T follicular helper cell (primary cell): ENCODE data around the gene C1QC.

ENCODE experiments used
- DNase-seq: peaks from one replicate; pipeline ENCODE4 v3.0.0-alpha.2; 2020; ENCODE audit warnings: low read depth
- total RNA-seq, 2 experiments: gene quantifications; one replicate each; lab custom pipeline; 2026; lab: John Stamatoyannopoulos, UW

The C1QC gene
- 0 reads per million in 2 experiments for total RNA-seq

DNA sequence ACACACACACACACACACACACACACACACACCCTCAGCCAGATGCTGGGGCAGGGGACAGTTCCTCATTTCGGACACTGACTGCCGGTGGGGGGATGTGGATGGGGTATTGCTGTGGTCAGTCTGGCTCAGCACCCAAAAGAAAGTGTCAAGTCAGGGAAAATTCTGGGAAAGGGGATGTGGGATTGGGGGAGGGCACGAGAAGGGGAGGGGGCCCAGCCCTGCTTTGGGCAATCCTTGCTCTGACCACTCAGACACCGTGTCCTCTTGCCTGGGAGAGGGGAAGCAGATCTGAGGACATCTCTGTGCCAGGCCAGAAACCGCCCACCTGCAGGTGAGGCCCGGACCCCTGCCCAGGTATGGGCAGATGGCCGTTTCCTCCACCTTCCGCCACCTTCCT lies at the start of gene C1QC:
C1QC (plus strand) TSS at position 253 of the 400 bp plus-strand sequence. CDS start 391 bp downstream, outside the sequence.
- DNase-seq: no peak

DNA sequence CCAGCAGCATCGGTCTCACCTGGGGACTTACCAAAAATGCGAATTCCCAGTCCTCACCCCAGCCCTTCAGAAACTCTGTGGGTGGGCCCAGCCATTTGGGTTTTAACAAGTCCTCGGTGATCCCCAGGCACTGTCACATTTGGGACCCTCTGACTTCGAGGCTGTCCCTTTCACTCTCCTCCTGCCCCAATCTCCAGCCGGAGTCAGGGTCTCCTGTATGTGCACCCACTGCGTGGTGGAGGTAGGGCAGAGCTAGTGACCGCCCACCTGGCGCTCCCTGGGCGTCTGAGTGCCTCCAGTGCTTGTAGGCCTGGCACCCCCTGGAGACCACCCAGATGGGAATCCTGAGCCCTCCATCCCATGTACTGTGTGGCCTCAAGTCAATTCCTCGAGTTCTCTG lies 49.0 kb upstream of the C1QC start:
- no peak for DNase-seq

DNA sequence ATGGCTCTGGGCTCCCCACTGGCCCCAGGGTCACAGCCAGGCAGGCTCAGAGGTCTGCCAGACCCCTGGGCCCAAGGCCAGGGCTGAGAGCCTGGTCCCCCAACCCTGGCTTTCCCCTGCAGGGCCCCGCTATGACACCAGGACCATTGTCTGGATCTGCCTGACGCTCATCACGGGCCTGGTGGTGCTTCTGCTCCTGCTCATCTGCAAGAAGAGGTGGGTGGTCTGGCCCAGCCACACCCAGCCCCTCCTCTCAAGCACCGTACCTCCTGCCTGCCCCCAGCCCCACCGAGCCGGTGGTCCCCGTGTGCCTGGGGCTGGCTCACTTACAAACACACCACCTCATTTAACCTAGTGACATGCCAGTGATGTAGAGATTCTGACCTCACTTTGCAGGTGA lies 48.3 kb upstream of the C1QC start:
- DNase-seq: no peak

DNA sequence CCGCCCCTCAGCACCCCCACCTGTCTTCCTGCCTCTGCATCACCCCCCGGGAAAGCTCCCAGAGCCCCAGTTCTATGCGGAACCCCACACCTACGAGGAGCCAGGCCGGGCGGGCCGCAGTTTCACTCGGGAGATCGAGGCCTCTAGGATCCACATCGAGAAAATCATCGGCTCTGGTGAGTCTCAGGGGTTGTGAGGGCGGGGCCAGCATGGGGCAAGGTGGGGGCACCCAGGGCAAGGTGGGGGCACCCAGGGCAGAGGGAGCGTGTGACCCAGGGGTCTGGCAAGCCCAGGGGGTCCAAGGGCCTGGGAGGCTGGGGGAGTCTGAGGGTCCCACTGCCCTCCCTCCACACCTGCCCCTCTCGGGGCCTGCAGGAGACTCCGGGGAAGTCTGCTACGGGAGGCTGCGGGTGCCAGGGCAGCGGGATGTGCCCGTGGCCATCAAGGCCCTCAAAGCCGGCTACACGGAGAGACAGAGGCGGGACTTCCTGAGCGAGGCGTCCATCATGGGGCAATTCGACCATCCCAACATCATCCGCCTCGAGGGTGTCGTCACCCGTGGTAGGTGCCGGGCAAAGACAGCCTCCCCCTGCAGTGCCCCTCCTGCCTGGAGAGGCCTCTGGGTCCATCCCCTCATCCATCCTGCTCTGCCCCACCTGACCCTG lies 46.0 kb upstream of the C1QC start:
- DNase-seq: no peak

DNA sequence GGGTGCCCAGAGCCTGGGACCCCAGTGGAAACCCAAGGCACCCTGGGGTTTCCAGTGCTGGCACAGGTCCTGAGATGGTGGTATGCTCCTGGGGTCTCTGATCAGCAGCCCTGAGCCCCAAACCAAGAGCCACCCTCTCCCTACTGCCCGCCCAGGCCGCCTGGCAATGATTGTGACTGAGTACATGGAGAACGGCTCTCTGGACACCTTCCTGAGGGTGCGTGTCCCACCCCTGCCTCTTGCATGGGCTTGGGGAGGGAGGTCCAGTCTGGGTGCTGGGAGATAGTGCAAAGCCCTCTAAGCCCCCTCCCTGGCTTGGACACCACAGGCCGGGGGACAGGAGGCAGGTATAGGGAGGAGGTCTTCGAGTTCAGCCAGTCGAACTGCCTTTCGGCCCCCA lies 45.4 kb upstream of the C1QC start:
- DNase-seq: no peak

DNA sequence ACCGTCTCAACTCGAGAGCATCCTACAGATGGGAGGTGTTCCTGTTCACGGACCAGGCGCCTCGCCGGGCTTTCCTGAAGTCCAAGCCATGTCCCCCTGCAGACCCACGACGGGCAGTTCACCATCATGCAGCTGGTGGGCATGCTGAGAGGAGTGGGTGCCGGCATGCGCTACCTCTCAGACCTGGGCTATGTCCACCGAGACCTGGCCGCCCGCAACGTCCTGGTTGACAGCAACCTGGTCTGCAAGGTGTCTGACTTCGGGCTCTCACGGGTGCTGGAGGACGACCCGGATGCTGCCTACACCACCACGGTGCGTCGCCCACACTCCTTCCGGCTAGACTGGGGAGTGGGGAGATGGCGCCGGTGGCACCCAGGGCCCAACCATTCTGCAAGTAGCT lies 44.7 kb upstream of the C1QC start:
- no peak for DNase-seq

DNA sequence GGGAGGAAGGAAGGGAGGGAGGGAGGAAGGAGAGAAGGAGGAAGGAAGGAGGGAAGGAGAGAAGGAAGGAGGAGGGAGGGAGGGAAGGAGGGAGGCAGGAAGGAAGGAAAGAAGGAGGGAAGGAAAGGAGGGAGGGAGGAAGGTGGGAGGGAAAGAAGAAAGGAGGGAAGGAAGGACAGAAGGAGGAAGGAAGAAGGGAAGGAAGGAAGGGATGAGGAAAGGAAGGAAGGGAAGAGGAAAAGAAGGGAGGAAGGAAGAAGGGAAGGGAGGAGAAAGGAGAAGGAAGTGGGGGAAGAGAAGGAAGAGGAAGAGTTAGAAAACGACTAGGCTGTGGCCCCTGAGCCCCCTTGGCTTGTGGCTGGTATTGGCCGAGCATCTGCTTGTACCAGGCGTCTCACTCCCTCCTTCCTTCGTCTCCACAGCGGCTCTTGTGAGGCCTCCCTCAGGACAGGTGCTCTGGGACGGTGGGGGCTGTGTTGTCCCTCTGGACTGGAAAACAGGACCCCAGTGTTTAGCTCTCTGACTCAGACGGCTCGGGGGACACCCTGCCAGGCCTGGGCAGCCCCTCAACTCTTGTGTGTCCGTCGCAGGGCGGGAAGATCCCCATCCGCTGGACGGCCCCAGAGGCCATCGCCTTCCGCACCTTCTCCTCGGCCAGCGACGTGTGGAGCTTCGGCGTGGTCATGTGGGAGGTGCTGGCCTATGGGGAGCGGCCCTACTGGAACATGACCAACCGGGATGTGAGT lies 43.2 kb upstream of the C1QC start:
- no peak for DNase-seq

DNA sequence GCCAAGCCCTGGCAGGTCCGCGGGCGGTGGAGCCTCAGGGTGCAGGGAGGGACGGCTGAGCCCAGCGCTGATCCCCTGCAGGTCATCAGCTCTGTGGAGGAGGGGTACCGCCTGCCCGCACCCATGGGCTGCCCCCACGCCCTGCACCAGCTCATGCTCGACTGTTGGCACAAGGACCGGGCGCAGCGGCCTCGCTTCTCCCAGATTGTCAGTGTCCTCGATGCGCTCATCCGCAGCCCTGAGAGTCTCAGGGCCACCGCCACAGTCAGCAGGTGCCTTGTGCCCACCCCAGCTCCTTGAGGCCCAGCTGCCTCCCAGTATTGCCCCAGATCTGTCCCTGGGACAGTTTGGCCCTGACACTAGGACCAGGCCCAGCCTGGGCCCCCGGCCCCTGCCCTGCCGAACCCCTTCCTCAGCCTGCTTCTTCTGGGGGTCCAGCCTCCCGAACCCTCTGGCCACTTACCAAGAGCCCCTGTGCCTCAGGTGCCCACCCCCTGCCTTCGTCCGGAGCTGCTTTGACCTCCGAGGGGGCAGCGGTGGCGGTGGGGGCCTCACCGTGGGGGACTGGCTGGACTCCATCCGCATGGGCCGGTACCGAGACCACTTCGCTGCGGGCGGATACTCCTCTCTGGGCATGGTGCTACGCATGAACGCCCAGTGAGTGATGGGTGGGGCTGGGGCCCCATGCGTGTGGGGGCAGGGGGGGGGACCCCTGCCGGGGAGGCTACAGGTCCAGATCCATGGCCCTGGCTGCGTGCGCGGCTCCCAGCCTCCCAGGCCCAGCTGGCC lies 42.4 kb upstream of the C1QC start:
- DNase-seq: no peak

DNA sequence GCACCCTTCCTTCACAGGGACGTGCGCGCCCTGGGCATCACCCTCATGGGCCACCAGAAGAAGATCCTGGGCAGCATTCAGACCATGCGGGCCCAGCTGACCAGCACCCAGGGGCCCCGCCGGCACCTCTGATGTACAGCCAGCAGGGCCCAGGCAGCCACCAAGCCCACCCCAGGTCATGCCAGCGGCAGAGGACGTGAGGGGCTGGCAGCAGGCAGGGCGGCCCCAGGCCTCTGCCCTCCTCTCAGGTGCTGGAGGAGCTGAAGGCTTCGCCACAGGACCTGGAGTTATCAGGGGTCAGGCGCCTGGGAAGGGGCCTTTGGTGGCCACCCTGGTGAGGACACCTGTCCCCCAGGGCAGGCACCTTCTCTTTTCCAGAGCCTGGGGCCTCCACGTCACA lies 41.8 kb upstream of the C1QC start:
- DNase-seq: no peak

DNA sequence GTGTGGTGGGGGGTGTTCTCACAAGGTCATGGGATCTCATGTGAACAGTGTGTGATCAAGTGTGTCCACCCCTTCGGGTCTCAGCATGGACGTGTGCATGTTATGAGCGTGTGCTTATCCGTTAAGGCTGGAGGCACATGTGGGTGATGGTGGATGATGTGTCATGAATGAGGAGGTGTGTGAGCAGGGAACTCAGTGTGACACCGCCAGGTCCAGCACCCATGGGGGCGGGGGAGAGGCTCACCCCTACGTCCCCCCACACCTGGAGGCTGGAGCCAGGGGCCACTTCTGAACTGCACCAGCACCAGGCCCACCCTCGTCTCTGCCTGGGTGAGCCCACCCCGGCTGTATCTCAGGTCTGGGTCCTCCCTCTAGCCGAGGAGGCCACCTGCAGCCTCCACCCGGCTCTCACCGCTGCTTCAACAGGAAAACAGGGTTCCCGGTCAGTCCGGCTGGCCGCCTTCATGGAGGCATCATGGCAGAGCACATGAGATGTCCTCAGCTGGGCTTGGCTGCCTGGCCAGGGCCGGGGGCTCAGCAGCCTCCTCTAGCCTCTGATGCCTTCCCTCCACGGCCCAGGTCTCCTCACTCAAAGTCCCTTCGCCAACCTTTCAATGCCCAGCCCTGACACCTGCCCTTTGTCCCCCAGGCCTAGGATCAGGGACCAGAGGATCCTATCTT lies 41.2 kb upstream of the C1QC start:
- DNase-seq: no peak

DNA sequence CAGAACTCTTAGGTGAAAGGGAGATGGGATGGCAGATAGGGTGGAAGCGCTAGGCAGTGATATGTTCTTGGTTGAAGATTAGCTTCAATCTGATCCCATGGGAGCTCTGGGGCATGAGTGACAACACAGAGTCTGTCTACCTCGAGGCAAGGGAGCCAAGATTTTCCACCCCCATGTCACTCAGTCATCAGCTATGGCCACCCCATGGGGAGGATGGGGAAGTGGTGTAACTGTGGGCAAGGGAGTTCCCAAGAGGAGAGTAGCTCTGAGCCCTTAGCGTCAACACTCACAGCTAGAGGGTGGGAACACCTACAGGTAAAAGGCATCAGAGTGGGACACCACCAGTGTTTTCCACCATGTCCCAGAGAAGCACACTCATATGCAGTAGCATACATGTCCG lies 37.3 kb upstream of the C1QC start:
- DNase-seq: no peak

DNA sequence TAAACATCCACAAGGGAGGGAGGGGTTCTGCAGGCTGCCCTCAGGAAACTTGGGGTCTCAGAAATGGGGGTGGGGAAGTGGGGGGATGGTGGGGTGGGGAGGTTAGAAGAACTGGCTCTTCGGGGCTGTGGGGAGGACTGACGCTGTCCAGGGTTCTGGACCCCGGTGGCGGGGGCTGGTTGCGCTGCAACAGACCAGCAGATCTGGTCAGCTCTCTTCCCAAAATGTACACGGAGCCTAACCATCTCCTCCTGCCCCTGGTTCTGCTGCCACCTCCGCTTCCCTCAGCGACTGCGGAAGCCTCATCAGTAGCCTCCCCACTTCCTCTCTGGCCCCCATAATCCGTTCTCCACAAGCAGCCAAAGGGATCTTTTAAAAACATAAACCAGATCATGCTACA lies 36.3 kb upstream of the C1QC start:
- no peak for DNase-seq

DNA sequence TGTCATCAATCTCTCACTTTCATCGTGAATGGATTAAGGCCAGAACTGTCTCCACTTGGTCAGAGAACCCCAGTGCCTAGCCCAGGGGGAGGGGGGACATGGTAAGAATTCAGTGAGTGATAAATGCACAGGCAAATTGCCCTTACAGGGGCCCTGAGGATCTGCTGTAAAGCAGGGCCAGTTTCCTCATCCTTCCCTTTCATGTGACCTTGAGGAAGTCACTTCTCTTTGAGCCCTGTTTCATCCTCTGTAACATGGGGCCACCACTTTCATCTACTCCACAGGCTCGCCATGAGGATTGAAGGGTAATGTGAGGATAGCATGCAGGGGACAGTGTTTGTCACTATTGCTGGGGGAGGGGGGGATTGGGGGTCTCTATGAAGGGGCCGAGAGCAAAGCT lies 35.1 kb upstream of the C1QC start:
- no peak for DNase-seq

DNA sequence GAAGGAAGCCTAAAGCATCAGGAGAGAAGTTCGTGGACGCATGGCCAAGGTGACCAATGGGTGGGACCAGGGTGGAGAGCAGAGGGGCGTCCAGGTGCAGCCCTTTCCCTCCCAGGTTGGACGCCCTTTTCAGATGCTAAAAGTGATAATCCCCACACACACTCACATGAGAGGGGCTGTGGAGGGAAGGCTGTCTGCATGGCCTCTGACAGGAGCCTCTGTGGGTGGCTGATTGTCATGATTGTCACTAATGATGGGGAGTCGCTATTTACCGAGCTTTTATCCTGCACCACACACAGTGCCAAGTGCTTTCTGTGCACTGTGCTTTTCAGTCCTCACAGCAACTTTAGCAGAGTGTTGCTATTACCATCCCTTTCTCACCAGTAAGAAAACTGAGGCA lies 34.1 kb upstream of the C1QC start:
- DNase-seq: no peak

DNA sequence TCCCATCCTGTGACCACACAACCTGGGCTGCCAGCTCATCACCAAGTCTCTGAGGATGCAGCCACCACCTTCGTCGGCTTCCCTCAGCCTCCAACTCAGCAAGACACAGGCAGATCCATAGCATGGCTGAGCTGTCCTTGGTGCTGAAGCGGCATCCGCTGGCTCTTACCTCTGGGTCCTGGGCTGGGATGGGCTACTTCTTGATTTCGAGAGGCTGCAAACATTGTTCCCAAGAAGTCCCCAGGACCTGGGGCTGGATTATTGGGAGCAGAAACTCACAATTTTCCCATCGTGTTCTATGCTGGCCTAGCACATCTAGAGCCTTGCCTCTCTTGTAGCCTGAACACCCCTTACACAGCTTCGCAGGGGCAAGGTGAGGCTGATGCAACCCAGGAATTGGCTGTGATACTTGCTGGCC lies 31.9 kb upstream of the C1QC start:
- DNase-seq: no peak

DNA sequence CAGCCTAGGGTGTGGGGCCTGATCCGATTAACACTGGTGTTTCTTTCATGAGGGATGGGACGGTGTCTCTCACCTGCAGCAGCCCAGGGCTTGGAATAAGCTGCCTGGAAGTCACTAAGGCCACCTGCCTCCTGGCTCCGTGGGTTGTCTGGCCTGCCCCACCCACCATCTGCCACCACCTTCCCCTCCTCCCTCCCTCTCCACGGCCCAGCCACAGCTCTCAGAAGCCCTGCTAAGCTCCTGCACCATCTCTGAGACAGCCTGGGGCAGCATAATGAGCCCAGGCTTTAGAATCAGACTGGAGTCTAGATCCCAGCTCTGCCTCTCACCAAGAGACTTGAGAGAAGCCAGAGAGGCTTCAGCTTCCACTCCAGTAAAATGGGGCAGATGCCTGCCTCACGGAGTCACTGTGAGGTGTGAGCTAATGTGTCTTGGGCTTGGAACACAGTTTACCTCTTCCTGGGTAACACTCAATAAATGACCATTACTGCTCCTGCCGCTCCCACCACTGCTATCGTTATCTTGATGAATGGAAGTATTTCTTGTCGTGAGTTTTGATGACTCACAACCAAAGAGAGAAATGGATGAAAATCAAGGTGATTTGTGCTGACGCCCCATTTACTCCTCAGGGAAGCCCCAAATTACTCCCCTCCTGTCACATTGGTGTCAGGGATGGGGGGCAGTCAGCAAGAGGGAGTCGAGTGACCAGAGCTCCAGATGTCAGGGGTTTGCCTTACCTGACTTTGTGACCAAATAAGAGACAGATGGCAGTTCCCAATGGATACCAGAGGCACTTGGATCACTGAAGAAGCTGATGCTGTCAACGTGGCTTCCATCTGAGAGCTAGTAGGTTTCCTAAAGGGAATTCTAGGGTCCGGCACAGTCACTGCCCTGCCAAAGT lies 30.5 kb upstream of the C1QC start:
- DNase-seq: no peak

DNA sequence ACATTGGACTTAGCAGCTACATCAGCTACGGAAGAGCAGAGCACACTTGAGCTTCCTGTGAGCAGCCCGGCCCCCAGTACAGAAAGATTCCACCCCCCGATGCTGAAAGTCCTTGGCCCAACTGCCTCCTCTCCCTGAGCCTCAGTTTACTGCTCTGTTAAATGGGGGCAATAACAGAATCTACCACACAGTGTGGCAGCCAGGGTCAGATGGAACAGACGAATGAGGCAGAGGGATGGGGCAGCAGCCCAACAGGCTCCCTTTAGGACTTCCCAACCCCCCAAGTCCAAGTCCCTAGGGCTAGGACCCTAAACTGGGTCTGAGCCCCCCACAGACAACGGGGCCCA lies 29.9 kb upstream of the C1QC start:
- DNase-seq: no peak

DNA sequence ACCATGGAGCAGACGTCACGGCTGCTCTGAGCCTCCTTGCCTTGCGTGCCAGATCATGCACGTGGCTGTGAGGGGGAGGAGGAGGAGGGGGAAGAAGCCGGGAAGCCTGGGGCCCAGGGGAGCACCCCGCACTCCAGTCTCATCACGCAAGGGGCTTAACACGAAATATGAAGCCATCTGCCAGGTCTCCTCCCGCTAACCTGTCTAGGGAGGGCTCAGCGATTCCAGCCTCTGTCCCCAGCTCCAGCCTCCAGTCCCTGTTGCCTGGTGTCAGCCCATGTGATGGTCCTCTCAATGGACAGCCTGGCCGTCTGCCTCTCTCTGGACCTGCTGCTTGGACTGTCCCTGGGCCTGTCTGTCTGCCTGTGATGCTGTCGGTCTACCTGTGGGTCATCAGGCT lies 29.5 kb upstream of the C1QC start:
- DNase-seq: no peak

DNA sequence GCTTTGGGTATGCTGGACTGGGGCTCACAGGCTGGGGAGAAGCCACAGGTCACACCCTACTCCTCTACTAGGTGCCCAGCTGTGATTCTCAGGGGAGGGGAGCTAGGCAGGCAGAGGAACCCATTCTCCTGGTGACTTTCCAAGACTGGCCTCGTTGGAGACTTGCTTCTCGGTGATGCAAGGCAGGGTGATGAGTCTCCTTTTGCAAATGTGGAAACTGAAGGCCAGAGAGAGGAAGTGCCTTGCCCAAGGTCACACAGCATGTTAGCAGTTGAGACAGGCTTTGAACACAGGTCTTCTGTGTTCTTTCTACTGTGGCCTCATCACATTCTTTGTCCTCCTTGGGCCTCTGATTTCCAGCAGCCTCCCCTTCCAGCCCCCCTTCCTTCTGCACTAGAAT lies 27.5 kb upstream of the C1QC start:
- no peak for DNase-seq

DNA sequence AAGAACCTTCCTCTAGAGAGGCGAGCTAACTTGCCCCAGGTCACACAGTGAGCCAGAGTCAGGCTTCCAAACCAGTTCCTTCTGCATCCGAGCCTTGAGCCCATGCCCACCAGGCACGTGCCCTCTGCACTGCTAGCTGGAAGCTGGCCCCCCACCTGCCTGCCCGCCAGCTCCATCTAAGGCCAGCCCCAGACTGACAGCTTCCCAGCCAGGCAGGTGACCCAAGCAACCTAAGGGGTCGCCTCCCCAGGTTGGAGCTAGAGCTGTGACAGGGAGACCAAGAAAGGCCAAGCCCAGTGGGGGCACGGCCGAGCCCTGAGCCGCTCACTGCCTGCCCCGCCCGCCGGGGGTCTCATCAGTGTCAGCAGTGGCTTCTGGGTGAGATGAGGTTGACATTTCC lies 26.9 kb upstream of the C1QC start:
- no peak for DNase-seq

DNA sequence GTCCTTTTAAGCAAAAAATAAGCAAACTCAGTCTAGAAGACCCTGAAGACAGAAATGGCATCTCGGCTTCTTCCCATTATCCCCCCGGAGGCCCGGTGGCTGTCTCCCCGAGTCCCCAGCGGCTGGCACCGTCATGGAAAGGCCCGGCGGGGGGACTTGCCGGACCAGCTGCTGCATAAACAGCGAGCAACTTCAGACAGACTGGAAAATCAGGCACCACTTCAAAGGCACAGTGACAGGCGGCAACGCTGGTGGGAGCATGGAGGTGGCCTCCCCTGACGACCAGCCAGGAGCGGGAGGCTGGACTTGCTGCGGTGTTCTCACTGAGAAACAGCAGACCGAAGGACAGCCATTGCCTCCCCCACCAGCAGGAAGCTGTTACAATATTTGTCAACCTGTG lies 25.4 kb upstream of the C1QC start:
- no peak for DNase-seq
